Measurements from ENCODE around the gene GAS7.

GAS7 gene

DNA sequence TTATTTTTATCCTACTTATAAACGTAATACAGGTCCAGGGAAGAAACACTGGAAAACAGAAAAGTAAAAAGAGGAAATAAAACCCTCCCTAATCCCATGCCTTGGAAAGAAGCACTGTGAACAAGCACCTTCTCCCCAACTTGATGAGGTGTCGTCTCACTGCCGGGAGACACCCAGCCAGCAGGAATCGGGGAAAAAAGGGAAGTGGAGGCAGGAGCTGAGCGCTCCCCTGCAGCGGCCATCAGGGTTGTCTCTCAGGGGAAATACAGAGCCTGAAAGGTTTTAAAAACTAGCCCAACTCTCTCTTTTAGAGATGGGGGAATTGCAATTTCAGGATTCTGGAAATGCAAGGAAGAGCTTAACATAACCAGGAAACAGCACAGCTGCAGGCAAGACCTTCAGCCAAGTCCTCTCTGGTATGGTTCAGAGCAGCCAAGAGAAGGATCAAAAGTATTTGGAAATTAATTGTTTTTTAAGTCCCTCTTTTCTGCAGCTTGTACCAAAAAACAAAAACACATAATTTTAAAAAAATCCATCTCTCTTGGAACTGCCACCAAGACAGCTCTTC, 197.0 kb downstream of the GAS7 start:
- TF ChIP-seq TCF4 (CRISPR knock-in tag; IDR thresholded peaks at IDR 0.05; ENCODE audit: borderline replicate concordance), result no peak
- TF ChIP-seq ZNF8 (CRISPR knock-in tag; IDR thresholded peaks at IDR 0.05), result no peak

DNA sequence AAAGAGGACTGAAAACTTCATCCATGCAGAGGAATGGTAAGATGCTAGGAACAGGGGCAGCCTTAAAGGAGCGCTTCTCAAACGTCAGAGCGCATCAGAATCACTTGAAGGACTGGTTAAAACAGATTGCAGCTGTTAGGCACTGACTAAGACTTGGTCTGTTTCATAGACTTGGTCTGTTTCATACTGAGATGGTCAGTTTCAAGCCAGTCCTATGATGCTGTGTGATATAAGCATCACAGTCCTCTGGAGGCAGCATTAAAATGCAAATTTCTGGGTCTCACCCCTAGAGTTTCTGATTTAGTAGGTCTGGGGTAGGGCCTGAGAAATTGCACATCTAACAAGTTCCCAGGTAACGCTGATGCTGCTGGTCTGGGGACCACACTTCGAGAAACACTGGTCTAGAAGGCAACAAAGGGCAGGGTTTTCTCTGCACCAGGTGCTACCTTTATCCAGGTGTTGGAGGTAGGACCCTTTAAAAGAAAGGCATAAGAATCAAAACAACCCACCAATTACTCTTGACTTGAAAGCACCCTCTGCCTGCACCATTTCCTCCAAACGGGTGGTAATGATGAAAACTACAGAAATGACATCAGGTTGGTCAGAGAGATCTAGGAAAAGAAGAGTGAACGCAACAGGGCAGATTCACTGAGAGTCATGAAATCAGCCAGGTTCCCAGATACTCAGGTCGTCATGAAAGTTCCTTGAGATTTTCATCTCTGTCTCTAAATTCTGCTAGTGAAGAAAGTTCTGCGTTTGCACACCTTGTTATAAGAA, 198.3 kb downstream of the GAS7 start:
- TF ChIP-seq PPARA (CRISPR knock-in tag; IDR thresholded peaks at IDR 0.05; ENCODE audit: borderline replicate concordance) (no peak), ZFP3 (CRISPR knock-in tag; IDR thresholded peaks at IDR 0.05) (no peak), ZFP30 (CRISPR knock-in tag; IDR thresholded peaks at IDR 0.05) (no peak), ZC3H10 (CRISPR knock-in tag; IDR thresholded peaks at IDR 0.05) (no peak), SNAI2 (CRISPR knock-in tag; IDR thresholded peaks at IDR 0.05) (no peak), TOX (CRISPR knock-in tag; IDR thresholded peaks at IDR 0.05; ENCODE audit: borderline replicate concordance) (no peak), CSDC2 (CRISPR knock-in tag; IDR thresholded peaks at IDR 0.05) (no peak), TCF4 (CRISPR knock-in tag; IDR thresholded peaks at IDR 0.05; ENCODE audit: borderline replicate concordance) (no peak)
- TF ChIP-seq, protein P1, sequence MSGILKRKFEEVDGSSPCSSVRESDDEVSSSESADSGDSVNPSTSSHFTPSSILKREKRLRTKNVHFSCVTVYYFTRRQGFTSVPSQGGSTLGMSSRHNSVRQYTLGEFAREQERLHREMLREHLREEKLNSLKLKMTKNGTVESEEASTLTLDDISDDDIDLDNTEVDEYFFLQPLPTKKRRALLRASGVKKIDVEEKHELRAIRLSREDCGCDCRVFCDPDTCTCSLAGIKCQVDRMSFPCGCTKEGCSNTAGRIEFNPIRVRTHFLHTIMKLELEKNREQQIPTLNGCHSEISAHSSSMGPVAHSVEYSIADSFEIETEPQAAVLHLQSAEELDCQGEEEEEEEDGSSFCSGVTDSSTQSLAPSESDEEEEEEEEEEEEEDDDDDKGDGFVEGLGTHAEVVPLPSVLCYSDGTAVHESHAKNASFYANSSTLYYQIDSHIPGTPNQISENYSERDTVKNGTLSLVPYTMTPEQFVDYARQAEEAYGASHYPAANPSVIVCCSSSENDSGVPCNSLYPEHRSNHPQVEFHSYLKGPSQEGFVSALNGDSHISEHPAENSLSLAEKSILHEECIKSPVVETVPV (CRISPR knock-in tag; IDR thresholded peaks at IDR 0.05), result no peak
- ATAC-seq, result no peak

More for the DNA sequence above, 197.0 kb downstream of the GAS7 start:
- no peak for ATAC-seq

DNA sequence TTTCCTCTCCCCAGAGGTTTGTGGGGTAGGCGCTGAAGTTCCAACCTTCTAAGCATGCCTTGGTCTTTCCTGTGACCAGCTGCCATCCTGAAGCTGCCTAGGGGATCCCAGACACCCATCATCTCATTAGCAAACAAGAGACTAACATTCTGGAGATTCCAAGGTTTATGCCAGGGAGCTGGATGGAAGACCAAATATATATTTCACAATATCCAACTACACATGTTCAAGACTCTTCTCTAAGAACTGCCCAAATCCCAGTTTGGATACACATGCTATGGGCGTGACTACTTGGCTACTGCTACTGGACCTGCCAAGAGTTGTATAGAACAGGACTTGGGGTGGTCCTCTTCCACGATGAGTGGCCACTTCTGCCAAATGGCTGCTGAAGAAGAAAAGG, 200.3 kb downstream of the GAS7 start:
- no peak for TF ChIP-seq BACH2 (CRISPR knock-in tag; IDR thresholded peaks at IDR 0.05; ENCODE audit: borderline replicate concordance)
- TF ChIP-seq, protein P2, sequence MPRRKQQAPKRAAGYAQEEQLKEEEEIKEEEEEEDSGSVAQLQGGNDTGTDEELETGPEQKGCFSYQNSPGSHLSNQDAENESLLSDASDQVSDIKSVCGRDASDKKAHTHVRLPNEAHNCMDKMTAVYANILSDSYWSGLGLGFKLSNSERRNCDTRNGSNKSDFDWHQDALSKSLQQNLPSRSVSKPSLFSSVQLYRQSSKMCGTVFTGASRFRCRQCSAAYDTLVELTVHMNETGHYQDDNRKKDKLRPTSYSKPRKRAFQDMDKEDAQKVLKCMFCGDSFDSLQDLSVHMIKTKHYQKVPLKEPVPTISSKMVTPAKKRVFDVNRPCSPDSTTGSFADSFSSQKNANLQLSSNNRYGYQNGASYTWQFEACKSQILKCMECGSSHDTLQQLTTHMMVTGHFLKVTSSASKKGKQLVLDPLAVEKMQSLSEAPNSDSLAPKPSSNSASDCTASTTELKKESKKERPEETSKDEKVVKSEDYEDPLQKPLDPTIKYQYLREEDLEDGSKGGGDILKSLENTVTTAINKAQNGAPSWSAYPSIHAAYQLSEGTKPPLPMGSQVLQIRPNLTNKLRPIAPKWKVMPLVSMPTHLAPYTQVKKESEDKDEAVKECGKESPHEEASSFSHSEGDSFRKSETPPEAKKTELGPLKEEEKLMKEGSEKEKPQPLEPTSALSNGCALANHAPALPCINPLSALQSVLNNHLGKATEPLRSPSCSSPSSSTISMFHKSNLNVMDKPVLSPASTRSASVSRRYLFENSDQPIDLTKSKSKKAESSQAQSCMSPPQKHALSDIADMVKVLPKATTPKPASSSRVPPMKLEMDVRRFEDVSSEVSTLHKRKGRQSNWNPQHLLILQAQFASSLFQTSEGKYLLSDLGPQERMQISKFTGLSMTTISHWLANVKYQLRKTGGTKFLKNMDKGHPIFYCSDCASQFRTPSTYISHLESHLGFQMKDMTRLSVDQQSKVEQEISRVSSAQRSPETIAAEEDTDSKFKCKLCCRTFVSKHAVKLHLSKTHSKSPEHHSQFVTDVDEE (CRISPR knock-in tag; IDR thresholded peaks at IDR 0.05), result no peak
- TF ChIP-seq OSR1 (CRISPR knock-in tag; IDR thresholded peaks at IDR 0.05), result no peak
- no peak for TF ChIP-seq ARNTL (CRISPR knock-in tag; IDR thresholded peaks at IDR 0.05; ENCODE audit: borderline replicate concordance, low read depth)
- no peak for TF ChIP-seq TOX (CRISPR knock-in tag; IDR thresholded peaks at IDR 0.05; ENCODE audit: borderline replicate concordance)
- TF ChIP-seq ZFP3 (CRISPR knock-in tag; IDR thresholded peaks at IDR 0.05), result no peak
- TF ChIP-seq ESRRG (CRISPR knock-in tag; IDR thresholded peaks at IDR 0.05), result no peak
- TF ChIP-seq ZNF565 (CRISPR knock-in tag; conservative IDR thresholded peaks at IDR 0.05; ENCODE audit: low read depth), result no peak
- TF ChIP-seq CSDC2 (CRISPR knock-in tag; IDR thresholded peaks at IDR 0.05), result no peak
- no peak for TF ChIP-seq PPARA (CRISPR knock-in tag; IDR thresholded peaks at IDR 0.05; ENCODE audit: borderline replicate concordance)
- no peak for TF ChIP-seq ZC3H10 (CRISPR knock-in tag; IDR thresholded peaks at IDR 0.05)
- TF ChIP-seq, protein P1 (CRISPR knock-in tag; IDR thresholded peaks at IDR 0.05), result no peak
- TF ChIP-seq TCF4 (CRISPR knock-in tag; IDR thresholded peaks at IDR 0.05; ENCODE audit: borderline replicate concordance), result no peak
- TF ChIP-seq SNAI2 (CRISPR knock-in tag; IDR thresholded peaks at IDR 0.05), result no peak
- TF ChIP-seq, protein P3, sequence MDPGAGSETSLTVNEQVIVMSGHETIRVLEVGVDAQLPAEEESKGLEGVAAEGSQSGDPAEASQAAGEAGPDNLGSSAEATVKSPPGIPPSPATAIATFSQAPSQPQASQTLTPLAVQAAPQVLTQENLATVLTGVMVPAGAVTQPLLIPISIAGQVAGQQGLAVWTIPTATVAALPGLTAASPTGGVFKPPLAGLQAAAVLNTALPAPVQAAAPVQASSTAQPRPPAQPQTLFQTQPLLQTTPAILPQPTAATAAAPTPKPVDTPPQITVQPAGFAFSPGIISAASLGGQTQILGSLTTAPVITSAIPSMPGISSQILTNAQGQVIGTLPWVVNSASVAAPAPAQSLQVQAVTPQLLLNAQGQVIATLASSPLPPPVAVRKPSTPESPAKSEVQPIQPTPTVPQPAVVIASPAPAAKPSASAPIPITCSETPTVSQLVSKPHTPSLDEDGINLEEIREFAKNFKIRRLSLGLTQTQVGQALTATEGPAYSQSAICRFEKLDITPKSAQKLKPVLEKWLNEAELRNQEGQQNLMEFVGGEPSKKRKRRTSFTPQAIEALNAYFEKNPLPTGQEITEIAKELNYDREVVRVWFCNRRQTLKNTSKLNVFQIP (CRISPR knock-in tag; IDR thresholded peaks at IDR 0.05; ENCODE audit: borderline replicate concordance, low read depth), result no peak
- ATAC-seq, result no peak

DNA sequence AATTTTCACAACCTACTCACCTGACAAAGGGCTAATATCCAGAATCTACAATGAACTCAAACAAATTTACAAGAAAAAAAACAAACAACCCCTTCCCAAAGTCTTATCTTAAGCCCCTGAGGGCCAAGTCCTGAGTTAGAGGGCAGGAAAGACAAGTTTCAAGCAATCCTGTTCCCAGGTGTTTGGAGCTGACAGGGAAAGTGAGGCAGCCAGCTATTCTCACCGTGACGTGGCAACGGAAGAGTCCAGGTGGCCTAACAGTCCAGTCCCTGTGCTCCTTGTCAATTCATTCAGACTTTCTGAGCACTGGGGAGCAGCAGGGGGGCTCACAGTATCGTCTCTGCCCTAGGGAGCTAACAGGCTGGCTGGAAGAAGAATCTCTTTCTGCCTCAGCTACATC, 203.6 kb downstream of the GAS7 start:
- TF ChIP-seq, protein P4, sequence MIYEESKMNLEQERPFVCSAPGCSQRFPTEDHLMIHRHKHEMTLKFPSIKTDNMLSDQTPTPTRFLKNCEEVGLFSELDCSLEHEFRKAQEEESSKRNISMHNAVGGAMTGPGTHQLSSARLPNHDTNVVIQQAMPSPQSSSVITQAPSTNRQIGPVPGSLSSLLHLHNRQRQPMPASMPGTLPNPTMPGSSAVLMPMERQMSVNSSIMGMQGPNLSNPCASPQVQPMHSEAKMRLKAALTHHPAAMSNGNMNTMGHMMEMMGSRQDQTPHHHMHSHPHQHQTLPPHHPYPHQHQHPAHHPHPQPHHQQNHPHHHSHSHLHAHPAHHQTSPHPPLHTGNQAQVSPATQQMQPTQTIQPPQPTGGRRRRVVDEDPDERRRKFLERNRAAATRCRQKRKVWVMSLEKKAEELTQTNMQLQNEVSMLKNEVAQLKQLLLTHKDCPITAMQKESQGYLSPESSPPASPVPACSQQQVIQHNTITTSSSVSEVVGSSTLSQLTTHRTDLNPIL (CRISPR knock-in tag; IDR thresholded peaks at IDR 0.05; ENCODE audit: low read depth), result no peak
- TF ChIP-seq ISL1 (CRISPR knock-in tag; IDR thresholded peaks at IDR 0.05) (no peak), GLIS3 (CRISPR knock-in tag; IDR thresholded peaks at IDR 0.05) (no peak), TOX (CRISPR knock-in tag; IDR thresholded peaks at IDR 0.05; ENCODE audit: borderline replicate concordance) (no peak)
- TF ChIP-seq, protein P3 (CRISPR knock-in tag; IDR thresholded peaks at IDR 0.05; ENCODE audit: borderline replicate concordance, low read depth), result no peak
- ATAC-seq, result no peak
